SK-N-SH treated with all-trans-retinoic acid at 6 μM for 48 hours (cell line): Measurements from ENCODE around the gene PIAS1.

Experiments used
- ATAC-seq: fragments of 200-7000 bp; cut with Tn5 transposase; 3 replicates; pipeline ENCODE4 v1.9.1; 2020; ENCODE audit warnings: mild to moderate bottlenecking, moderate library complexity
- ARNTL ChIP-seq: fragments of 450-650 bp; formaldehyde crosslinking; IDR thresholded peaks from 2 replicates; pipeline ENCODE4 v1.5.0; 2020; ENCODE audit warnings: low read depth, mild to moderate bottlenecking, moderate library complexity, borderline replicate concordance
- BACH2 ChIP-seq: fragments of 250-450 bp; sonication (Bioruptor Pico); IDR thresholded peaks from 2 replicates; pipeline ENCODE4 v1.9.0; 2021; ENCODE audit warnings: mild to moderate bottlenecking, borderline replicate concordance
- CSDC2 ChIP-seq: fragments of 250-450 bp; sonication (Bioruptor Pico); IDR thresholded peaks from 2 replicates; pipeline ENCODE4 v1.5.0; 2020; ENCODE audit warnings: mild to moderate bottlenecking, moderate library complexity
- ESRRG ChIP-seq: fragments of 250-450 bp; sonication (Bioruptor Pico); IDR thresholded peaks from 2 replicates; pipeline ENCODE4 v1.6.1; 2021; ENCODE audit warnings: mild to moderate bottlenecking
- ISL1 ChIP-seq: fragments of 250-450 bp; sonication (Bioruptor Pico); IDR thresholded peaks from 2 replicates; pipeline ENCODE4 v2.1.2; 2022; ENCODE audit warnings: mild to moderate bottlenecking, moderate library complexity
- POU6F1 ChIP-seq: fragments of 250-450 bp; sonication (Bioruptor Pico); IDR thresholded peaks from 2 replicates; pipeline ENCODE4 v1.8.0; 2021; ENCODE audit warnings: low read depth, mild to moderate bottlenecking, moderate library complexity, borderline replicate concordance
- PPARA ChIP-seq: fragments of 250-450 bp; sonication (Bioruptor Pico); IDR thresholded peaks from 2 replicates; pipeline ENCODE4 v1.5.0; 2020; ENCODE audit warnings: mild to moderate bottlenecking, borderline replicate concordance
- RARB ChIP-seq: fragments of 250-450 bp; sonication (Bioruptor Pico); IDR thresholded peaks from 2 replicates; pipeline ENCODE4 v1.8.0; 2021; ENCODE audit warnings: mild to moderate bottlenecking, moderate library complexity
- SNAI2 ChIP-seq: fragments of 250-450 bp; sonication (Bioruptor Pico); IDR thresholded peaks from 2 replicates; pipeline ENCODE4 v1.5.0; 2020; ENCODE audit warnings: mild to moderate bottlenecking, moderate library complexity
- TCF4 ChIP-seq: fragments of 250-450 bp; sonication (Bioruptor Pico); IDR thresholded peaks from 2 replicates; pipeline ENCODE4 v1.8.0; 2021; ENCODE audit warnings: mild to moderate bottlenecking, moderate library complexity, borderline replicate concordance
- TOX ChIP-seq: fragments of 250-450 bp; sonication (Bioruptor Pico); IDR thresholded peaks from 2 replicates; pipeline ENCODE4 v1.8.0; 2021; ENCODE audit warnings: mild to moderate bottlenecking, moderate library complexity, borderline replicate concordance
- ZC3H10 ChIP-seq: fragments of 250-450 bp; sonication (Bioruptor Pico); IDR thresholded peaks from 2 replicates; pipeline ENCODE4 v1.5.1; 2021; ENCODE audit warnings: mild to moderate bottlenecking, moderate library complexity
- ZFP3 ChIP-seq: fragments of 250-450 bp; sonication (Bioruptor Pico); IDR thresholded peaks from 2 replicates; pipeline ENCODE4 v1.5.0; 2020; ENCODE audit warnings: mild to moderate bottlenecking, moderate library complexity
- ZFP30 ChIP-seq: fragments of 450-650 bp; formaldehyde crosslinking; IDR thresholded peaks from 2 replicates; pipeline ENCODE4 v1.5.0; 2022; ENCODE audit warnings: mild to moderate bottlenecking, moderate library complexity
- ZNF565 ChIP-seq: fragments of 450-650 bp; formaldehyde crosslinking; conservative IDR thresholded peaks from 2 replicates; pipeline ENCODE4 v1.5.0; 2020; ENCODE audit warnings: low read depth, mild to moderate bottlenecking, moderate library complexity
- ZNF70 ChIP-seq: fragments of 450-650 bp; formaldehyde crosslinking; IDR thresholded peaks from 2 replicates; pipeline ENCODE4 v1.5.0; 2020; ENCODE audit warnings: mild to moderate bottlenecking, moderate library complexity
- ZNF8 ChIP-seq: fragments of 450-650 bp; formaldehyde crosslinking; IDR thresholded peaks from 2 replicates; pipeline ENCODE4 v1.5.0; 2020; ENCODE audit warnings: mild to moderate bottlenecking, moderate library complexity
- TF ChIP-seq, protein P1 (sequence below): fragments of 250-450 bp; sonication (Bioruptor Pico); IDR thresholded peaks from 2 replicates; pipeline ENCODE4 v1.8.0; 2020; ENCODE audit warnings: mild to moderate bottlenecking, moderate library complexity, borderline replicate concordance
- TF ChIP-seq, protein P2 (sequence below): fragments of 250-450 bp; sonication (Bioruptor Pico); IDR thresholded peaks from 2 replicates; pipeline ENCODE4 v1.5.1; 2021; ENCODE audit warnings: mild to moderate bottlenecking, moderate library complexity
- TF ChIP-seq, protein P3 (sequence below): fragments of 250-450 bp; sonication (Bioruptor Pico); IDR thresholded peaks from 2 replicates; pipeline ENCODE4 v1.5.1; 2020; ENCODE audit warnings: low read depth, mild to moderate bottlenecking, moderate library complexity

Gene PIAS1

DNA sequence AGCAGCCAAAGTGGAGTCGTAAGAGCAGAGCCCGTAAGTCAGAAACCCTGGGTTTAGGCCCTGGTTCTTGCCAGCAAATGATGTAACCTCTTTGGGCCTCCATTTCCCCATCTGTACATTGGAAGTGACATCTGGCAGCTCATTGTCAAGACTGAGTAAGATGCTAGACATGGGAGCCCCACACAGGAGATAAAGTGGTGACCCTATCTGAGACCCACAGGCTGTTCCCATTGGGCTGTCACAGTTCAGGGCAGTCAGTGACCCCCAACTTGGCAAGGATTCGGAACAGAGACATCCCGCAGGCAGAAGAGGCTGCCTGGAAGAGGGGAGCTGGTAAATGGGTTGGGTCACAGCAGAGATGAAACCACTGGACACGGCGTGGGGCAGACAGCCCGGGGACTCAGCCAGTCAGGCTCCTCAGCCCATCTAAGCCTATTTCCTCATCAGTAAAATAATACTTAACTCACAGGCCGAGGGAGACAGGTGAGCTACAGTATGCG is 173.6 kb downstream of the PIAS1 start (continued):
- TF ChIP-seq ESRRG (CRISPR knock-in tag) (no peak), PPARA (no peak), ZNF70 (CRISPR knock-in tag) (no peak), TOX (CRISPR knock-in tag) (no peak), CSDC2 (no peak), BACH2 (CRISPR knock-in tag) (no peak)

DNA sequence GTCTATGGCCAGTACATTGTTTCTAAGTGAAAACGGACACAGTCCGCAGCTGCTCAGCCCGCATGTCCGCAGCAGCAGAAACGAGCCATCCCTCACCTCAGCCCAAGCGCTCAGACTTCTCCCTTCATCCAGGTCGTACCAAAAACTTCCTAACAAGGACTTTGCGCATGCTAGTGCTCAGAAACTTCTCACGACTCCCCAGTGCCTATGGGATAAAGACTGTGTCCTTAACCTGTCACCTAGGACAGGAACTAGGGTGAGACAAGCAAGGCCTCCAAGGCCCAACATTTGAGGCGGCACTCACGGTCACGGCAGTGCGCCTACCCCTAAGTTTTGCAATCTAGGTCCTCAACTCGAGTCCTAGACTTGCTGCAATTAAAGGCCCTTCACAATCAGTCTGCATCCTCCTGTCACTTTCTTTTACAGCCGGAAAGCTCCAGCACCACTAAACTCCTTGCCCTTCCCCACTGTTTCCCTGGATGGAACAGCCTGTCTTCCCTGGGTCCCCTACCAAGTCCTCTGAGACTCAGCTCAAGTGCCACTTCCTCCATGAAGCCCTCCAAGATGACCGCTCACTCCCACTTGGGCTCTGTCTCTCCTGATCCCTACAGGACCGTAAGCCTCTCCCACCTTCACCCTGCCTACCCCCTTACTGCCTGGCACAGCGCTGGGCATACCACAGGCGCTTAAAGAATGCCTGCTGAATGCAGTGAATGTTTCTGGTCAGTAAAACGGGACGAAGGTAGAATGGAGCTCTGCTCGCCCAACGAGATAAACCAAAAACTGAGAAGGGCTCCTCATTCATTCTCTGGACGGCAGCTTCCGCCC is 174.2 kb downstream of the PIAS1 start:
- no peak for TF ChIP-seq ARNTL
- no peak for TF ChIP-seq POU6F1 (CRISPR knock-in tag)
- TF ChIP-seq ISL1 (CRISPR knock-in tag) = no peak
- TF ChIP-seq ZNF8 (CRISPR knock-in tag) = no peak
- TF ChIP-seq, protein P1, sequence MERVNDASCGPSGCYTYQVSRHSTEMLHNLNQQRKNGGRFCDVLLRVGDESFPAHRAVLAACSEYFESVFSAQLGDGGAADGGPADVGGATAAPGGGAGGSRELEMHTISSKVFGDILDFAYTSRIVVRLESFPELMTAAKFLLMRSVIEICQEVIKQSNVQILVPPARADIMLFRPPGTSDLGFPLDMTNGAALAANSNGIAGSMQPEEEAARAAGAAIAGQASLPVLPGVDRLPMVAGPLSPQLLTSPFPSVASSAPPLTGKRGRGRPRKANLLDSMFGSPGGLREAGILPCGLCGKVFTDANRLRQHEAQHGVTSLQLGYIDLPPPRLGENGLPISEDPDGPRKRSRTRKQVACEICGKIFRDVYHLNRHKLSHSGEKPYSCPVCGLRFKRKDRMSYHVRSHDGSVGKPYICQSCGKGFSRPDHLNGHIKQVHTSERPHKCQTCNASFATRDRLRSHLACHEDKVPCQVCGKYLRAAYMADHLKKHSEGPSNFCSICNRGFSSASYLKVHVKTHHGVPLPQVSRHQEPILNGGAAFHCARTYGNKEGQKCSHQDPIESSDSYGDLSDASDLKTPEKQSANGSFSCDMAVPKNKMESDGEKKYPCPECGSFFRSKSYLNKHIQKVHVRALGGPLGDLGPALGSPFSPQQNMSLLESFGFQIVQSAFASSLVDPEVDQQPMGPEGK = no peak
- TF ChIP-seq ZC3H10 (CRISPR knock-in tag) = no peak
- no peak for TF ChIP-seq TOX (CRISPR knock-in tag)
- TF ChIP-seq BACH2 (CRISPR knock-in tag) = no peak
- TF ChIP-seq ZNF565 (CRISPR knock-in tag) = no peak
- TF ChIP-seq, protein P2, sequence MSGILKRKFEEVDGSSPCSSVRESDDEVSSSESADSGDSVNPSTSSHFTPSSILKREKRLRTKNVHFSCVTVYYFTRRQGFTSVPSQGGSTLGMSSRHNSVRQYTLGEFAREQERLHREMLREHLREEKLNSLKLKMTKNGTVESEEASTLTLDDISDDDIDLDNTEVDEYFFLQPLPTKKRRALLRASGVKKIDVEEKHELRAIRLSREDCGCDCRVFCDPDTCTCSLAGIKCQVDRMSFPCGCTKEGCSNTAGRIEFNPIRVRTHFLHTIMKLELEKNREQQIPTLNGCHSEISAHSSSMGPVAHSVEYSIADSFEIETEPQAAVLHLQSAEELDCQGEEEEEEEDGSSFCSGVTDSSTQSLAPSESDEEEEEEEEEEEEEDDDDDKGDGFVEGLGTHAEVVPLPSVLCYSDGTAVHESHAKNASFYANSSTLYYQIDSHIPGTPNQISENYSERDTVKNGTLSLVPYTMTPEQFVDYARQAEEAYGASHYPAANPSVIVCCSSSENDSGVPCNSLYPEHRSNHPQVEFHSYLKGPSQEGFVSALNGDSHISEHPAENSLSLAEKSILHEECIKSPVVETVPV (CRISPR knock-in tag) = no peak
- TF ChIP-seq, protein P3, sequence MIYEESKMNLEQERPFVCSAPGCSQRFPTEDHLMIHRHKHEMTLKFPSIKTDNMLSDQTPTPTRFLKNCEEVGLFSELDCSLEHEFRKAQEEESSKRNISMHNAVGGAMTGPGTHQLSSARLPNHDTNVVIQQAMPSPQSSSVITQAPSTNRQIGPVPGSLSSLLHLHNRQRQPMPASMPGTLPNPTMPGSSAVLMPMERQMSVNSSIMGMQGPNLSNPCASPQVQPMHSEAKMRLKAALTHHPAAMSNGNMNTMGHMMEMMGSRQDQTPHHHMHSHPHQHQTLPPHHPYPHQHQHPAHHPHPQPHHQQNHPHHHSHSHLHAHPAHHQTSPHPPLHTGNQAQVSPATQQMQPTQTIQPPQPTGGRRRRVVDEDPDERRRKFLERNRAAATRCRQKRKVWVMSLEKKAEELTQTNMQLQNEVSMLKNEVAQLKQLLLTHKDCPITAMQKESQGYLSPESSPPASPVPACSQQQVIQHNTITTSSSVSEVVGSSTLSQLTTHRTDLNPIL (CRISPR knock-in tag) = no peak
- ATAC-seq = peak; percentile 8

DNA sequence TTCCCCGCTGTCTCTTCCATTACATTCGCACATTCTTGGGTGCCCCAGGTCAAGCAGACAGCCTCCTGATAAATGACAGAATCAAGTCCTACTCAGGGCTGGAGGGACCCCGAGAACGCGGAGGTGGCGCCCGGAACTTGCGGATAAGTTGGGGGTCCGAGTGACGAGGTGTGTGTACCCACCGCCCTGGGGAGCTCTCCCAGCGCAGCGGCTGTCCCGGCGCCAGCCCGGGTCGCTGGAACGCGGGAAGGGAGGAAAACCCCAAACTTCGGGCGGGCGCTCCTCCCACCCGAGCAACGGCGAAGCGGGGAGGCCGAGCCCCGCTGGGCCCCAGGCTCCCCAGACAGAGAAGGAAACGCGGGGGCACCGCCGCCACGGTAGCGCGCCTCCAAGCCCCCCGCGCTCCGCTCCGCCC is 174.9 kb downstream of the PIAS1 start:
- TF ChIP-seq ISL1 (CRISPR knock-in tag) (no peak), ZFP30 (CRISPR knock-in tag) (no peak), ESRRG (CRISPR knock-in tag) (no peak), BACH2 (CRISPR knock-in tag) (no peak), RARB (no peak)
- TF ChIP-seq, protein P3 (CRISPR knock-in tag) = no peak
- ATAC-seq = peak; percentile 6

- peak; percentile 90 for ATAC-seq
- TF ChIP-seq PPARA (no peak), TCF4 (CRISPR knock-in tag) (peak; percentile 79), ARNTL (peak; percentile 96), ZC3H10 (CRISPR knock-in tag) (no peak), BACH2 (CRISPR knock-in tag) (no peak), ZNF70 (CRISPR knock-in tag) (no peak), ESRRG (CRISPR knock-in tag) (no peak), POU6F1 (CRISPR knock-in tag) (no peak), ZFP3 (CRISPR knock-in tag) (no peak), SNAI2 (CRISPR knock-in tag) (no peak), ZNF565 (CRISPR knock-in tag) (no peak)
- TF ChIP-seq, protein P3 (CRISPR knock-in tag) = no peak
Observed at GRCh38 chr15:68229386-68230156, 175.5 kb downstream of the PIAS1 start, which contains the start of gene CLN6. TSS of gene CLN6 (minus strand) at chr15:68229728. CDS start at chr15:68229584, 144 bp downstream.
